Stomach (tissue), 19 donors: ENCODE results near the gene PRKCQ. TPM values are rescaled to one million over a fixed set of nuclear protein-coding genes. Genes with fewer than 3 reads are reported as not detected.

Experiments used
- DNase-seq, 2 donors: peaks; one replicate each; pipeline versions ENCODE4 v3.0.0 to v3.0.0-alpha.2; 2013 to 2019
- H3K27ac ChIP-seq, 5 donors: fragments of 200-600 bp in 4 of 5; sonication (generic) in 4 of 5; one replicate each; pipeline ENCODE4 v1.5.1; 2013 to 2019; ENCODE audit warnings: mild to moderate bottlenecking in 1 of 5, moderate library complexity in 1 of 5
- H3K27me3 ChIP-seq, 3 donors: fragments of 200-600 bp; sonication (generic); one replicate each; pipeline ENCODE4 v1.5.1; 2017 to 2019; ENCODE audit warnings: mixed run types in 1 of 3
- H3K36me3 ChIP-seq, 4 donors: fragments of 200-600 bp; sonication (generic); 1 replicate in 3 of 4; 2 replicates in 1 of 4; pipeline ENCODE4 v1.5.1; 2016 to 2019
- H3K4me1 ChIP-seq, 4 donors: fragments of 200-600 bp; sonication (generic); one replicate each; pipeline ENCODE4 v1.5.1; 2016 to 2019
- H3K4me3 ChIP-seq, 4 donors: fragments of 200-600 bp; sonication (generic) in 3 of 4; one replicate each; pipeline ENCODE4 v1.5.1; 2016 to 2019; ENCODE audit warnings: mild to moderate bottlenecking in 1 of 4
- H3K9me3 ChIP-seq, 4 donors: fragments of 200-600 bp; sonication (generic); one replicate each; pipeline ENCODE4 v1.5.1; 2016 to 2019
- CTCF ChIP-seq, 7 experiments: fragments of 450-650 bp in 4 of 7; fragments of 200-600 bp in 3 of 7; sonication (generic) in 3 of 7; IDR thresholded peaks; one replicate each; pipeline ENCODE4 v1.5.1; 2016 to 2019; ENCODE audit warnings: antibody characterized with exemption in 7 of 7, control low read depth in 2 of 7, mild to moderate bottlenecking in 1 of 7
- EP300 ChIP-seq: sonication (generic); formaldehyde crosslinking; IDR thresholded peaks from one replicate; pipeline ENCODE4 v1.6.1; 2017; ENCODE audit warnings: antibody characterized with exemption
- POLR2A ChIP-seq, 4 donors: fragments of 450-650 bp; IDR thresholded peaks; one replicate each; pipeline ENCODE4 v1.6.1; 2016; ENCODE audit warnings: antibody characterized with exemption in 4 of 4, control low read depth in 2 of 4, mild to moderate bottlenecking in 1 of 4, moderate library complexity in 1 of 4
- POLR2AphosphoS5 ChIP-seq, 3 donors: sonication (generic); formaldehyde crosslinking; IDR thresholded peaks; one replicate each; pipeline ENCODE4 v1.6.1; 2016; ENCODE audit warnings: antibody characterized with exemption in 3 of 3
- WGBS, 5 donors: extraction: QIAGEN DNeasy Blood & Tissue Kit in 3 of 5; methylation state at CpG; one replicate each; pipeline versions ENCODE4 v1.1.5 to v1.1.7; 2013 to 2018; 5-methylcytosine and 5-hydroxymethylcytosine counted together
- intact Hi-C: fragments of 100-400 bp; cut with DNase I; formaldehyde crosslinking; loops from one replicate; pipeline ENCODE4 v1.15.1; 2023; ENCODE audit warnings: low total_unique reads
- long read RNA-seq, 10 donors: transcript quantifications; one replicate each; lab custom pipeline, GENCODE V29; 2026
- polyA plus RNA-seq, 3 donors: library from polyadenylated mRNA; stranded (reverse); fragments of 200-250 nt; gene quantifications; one replicate each; pipeline ENCODE4 v1.2.3, GENCODE V29; 2013
- total RNA-seq, 5 donors: library from RNA; depleted of rRNA; stranded (reverse); fragments of >200 nt; gene quantifications; one replicate each; pipeline versions ENCODE4 v1.1.0 to v1.2.3, GENCODE V29; 2014 to 2016
- donor health status: healthy with polysubstance abuse.
- donor health status: Bipolar disorder and iron deficiency.
- donor health status: healthy.

The PRKCQ gene
- total RNA-seq (1 to 10 TPM in 2 of 5 donors, under 1 TPM in 2, not detected in 1; 0.45 to 5.1 (median 1.8) TPM), polyA plus RNA-seq (1 to 10 TPM in 1 of 3 donors, under 1 TPM in 2; 0.25 to 1.5 (median 0.63) TPM)
- long read RNA-seq, donor 1: 0 reads
- long read RNA-seq, donor 2: 0 reads
- long read RNA-seq, donor 3: 0 reads
- long read RNA-seq, donor 4: 0 reads
- long read RNA-seq, donor 5, partial matches to known transcripts: 0 of 1 reads
- long read RNA-seq, donor 5, other reads (novel, unspliced or antisense): 0 of 1 reads
- long read RNA-seq, donor 6, partial matches to known transcripts: 21 of 29 reads
- long read RNA-seq, donor 6, other reads (novel, unspliced or antisense): 6 of 29 reads
- long read RNA-seq, donor 7: 0 reads
- long read RNA-seq, donor 8: 0 reads
- long read RNA-seq, donor 9: 0 reads
- long read RNA-seq, donor 10: 0 reads

GRCh38 chr10:6579904-6580278 lies at the start of gene PRKCQ:
Gene PRKCQ, minus strand, starts transcription at chr10:6580276. Its CDS starts 65,141 bp downstream, at chr10:6515135.
- no peaks in the 10 kb centered on the region for H3K36me3 ChIP-seq
- H3K27me3 ChIP-seq: peaks cover 0 to 16% (median 15%) of the 10 kb centered on the region in 3 donors
- intact Hi-C loops: no loop called here
- WGBS, 5 donors: 0 to 3% (median 0%) methylated on average over 14 to 41 of the region's 41 CpGs
- peak within 1 kb of the TSS; percentile 57 to 90 (median 72) for H3K4me3 ChIP-seq
- no peaks in the 10 kb centered on the region for H3K9me3 ChIP-seq
- TF ChIP-seq POLR2A (IDR thresholded peaks at IDR 0.05) (no peak), CTCF (IDR thresholded peaks at IDR 0.05) (no peak), POLR2AphosphoS5 (IDR thresholded peaks at IDR 0.05) (no peak)
- H3K4me1 ChIP-seq: peaks cover 0 to 22% (median 8%) of the 10 kb centered on the region in 4 donors
- DNase-seq: no peak
- H3K27ac ChIP-seq: peak within 1 kb of the TSS; percentile 71 to 86 (median 84)

GRCh38 chr10:6625428-6625827 lies 45.4 kb upstream of the PRKCQ start:
- intact Hi-C loops: no loop called here
- H3K27me3 ChIP-seq: peaks cover 0 to 11% (median 0%) of the 10 kb centered on the region in 3 donors
- TF ChIP-seq POLR2A (IDR thresholded peaks at IDR 0.05) (no peak), POLR2AphosphoS5 (IDR thresholded peaks at IDR 0.05) (no peak), CTCF (IDR thresholded peaks at IDR 0.05) (no peak), EP300 (no peak)
- H3K4me3 ChIP-seq: no peak overlapping the region
- 63 to 82% (median 73%) methylated on average over 4 of the region's 4 CpGs for WGBS, 5 donors
- no peaks in the 10 kb centered on the region for H3K9me3 ChIP-seq
- no peaks in the 10 kb centered on the region for H3K4me1 ChIP-seq
- H3K36me3 ChIP-seq: no peaks in the 10 kb centered on the region
- DNase-seq: no peak
- no peak overlapping the region for H3K27ac ChIP-seq

GRCh38 chr10:6624392-6624791 lies 44.3 kb upstream of the PRKCQ start:
- Histone ChIP-seq H3K36me3 (no peaks in the 10 kb centered on the region), H3K27me3 (peaks cover 0 to 11% (median 0%) of the 10 kb centered on the region in 3 donors), H3K4me3 (no peak overlapping the region), H3K9me3 (no peaks in the 10 kb centered on the region), H3K4me1 (no peaks in the 10 kb centered on the region), H3K27ac (no peak overlapping the region)
- 39 to 55% (median 48%) methylated on average over 3 of the region's 3 CpGs for WGBS, 5 donors
- TF ChIP-seq CTCF (IDR thresholded peaks at IDR 0.05): no peak
- DNase-seq: peak in 1 of 2 donors; percentile 13
- intact Hi-C loops: no loop called here

GRCh38 chr10:6622921-6623320 lies 42.8 kb upstream of the PRKCQ start:
- 53 to 73% (median 63%) methylated on average over 5 of the region's 5 CpGs for WGBS, 5 donors
- H3K27me3 ChIP-seq: peaks cover 0 to 11% (median 0%) of the 10 kb centered on the region in 3 donors
- H3K4me1 ChIP-seq: no peaks in the 10 kb centered on the region
- DNase-seq: no peak
- no peak overlapping the region for H3K27ac ChIP-seq
- no peaks in the 10 kb centered on the region for H3K9me3 ChIP-seq
- TF ChIP-seq EP300: no peak
- no peak for TF ChIP-seq POLR2A (IDR thresholded peaks at IDR 0.05)
- no peak for TF ChIP-seq CTCF (IDR thresholded peaks at IDR 0.05)
- no peak for TF ChIP-seq POLR2AphosphoS5 (IDR thresholded peaks at IDR 0.05)
- H3K36me3 ChIP-seq: no peaks in the 10 kb centered on the region
- intact Hi-C loops: no loop called here
- H3K4me3 ChIP-seq: no peak overlapping the region
